ENCODE results near the gene F7.

GRCh38 chr13:113155982-113156655 is 50.5 kb downstream of the F7 start:
- TF ChIP-seq REST (IDR thresholded peaks at IDR 0.05; ENCODE audit: insufficient read depth in 1 of 2, low read depth in 2 of 2, low read length in 1 of 2), result no peak
- no peak for TF ChIP-seq CTCF (IDR thresholded peaks at IDR 0.05)
- no peak for TF ChIP-seq POLR2AphosphoS5 (IDR thresholded peaks at IDR 0.05; ENCODE audit: low read depth, low read length)
- TF ChIP-seq TCF7L2 (IDR thresholded peaks at IDR 0.05; ENCODE audit: low read depth, low read length), result no peak
- TF ChIP-seq SIN3A (IDR thresholded peaks at IDR 0.05; ENCODE audit: borderline replicate concordance, insufficient read depth, low read depth, low read length), result no peak

Data from Panc1 (cell line).